Measurements from ENCODE around the gene KRTAP10-1.
"Not testable (repeated sequence)": the region's sequence is repeated elsewhere in the genome, so short reads cannot be mapped to it uniquely, and the experiment has no call there.

Gene KRTAP10-1

GRCh38 chr21:44539991-44540666 lies at the start of gene KRTAP10-1:
KRTAP10-1 (minus strand) TSS chr21:44540195; CDS start chr21:44540150, 45 bp downstream.
- no peak for DNase-seq (ENCODE audit: low spot score)

DNA sequence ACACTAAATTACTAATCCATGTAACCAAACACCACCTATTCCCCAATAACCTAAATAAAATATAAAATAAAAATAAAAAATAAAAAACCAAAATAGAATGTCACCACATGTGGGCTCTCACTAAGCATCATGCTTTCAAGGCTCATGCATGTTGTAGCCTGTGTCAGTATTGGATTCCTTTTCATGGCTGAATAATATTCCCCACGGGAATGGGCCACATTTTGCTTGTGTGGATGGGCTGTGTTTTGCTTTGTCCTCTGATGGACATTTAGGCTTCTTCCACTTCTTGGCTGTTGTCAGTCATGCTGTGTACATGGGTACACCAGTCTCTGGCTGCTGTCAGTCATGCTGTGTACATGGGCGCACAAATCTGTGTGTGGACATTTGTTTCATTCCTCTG lies 49.1 kb upstream of the KRTAP10-1 start:
- DNase-seq (ENCODE audit: low spot score), result no peak

- no peak for DNase-seq (ENCODE audit: low spot score)
Observed at GRCh38 chr21:44585892-44586291, 45.9 kb upstream of the KRTAP10-1 start.

GRCh38 chr21:44583800-44584147 lies 43.8 kb upstream of the KRTAP10-1 start:
- no peak for DNase-seq (ENCODE audit: low spot score)

DNA sequence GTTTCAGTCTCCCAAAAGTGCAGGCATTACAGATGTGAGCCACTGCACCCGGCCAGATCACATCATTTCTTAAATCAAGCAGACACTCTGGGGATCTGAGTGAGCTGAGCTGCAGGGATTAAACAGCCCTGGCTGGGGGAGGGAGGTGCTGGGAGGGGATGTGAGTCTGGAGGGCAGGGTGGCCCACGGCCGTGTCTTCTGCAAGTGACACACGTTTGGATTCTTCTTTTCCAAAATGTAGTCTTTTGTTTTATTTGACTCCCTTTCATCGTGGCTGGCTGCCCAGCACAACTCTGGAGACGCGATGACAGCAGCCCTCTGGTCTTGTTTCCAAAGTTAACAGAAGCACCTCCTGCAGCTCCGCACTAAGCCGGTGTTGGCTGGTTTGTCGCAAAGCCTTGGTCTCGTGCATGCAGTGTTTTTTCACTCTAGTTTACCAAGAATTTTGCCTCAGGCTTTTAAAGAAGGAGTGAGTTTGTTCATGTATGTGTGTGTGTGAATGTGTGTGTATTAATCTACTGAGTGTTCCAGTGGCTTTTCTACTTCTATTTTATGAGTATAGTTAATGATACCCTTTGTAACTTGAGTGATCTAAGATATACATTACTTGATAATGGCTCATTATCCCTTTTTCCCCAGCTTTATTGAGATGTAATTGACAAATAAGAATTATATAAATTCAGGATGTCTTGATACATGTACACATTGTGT lies 43.2 kb upstream of the KRTAP10-1 start:
- DNase-seq (ENCODE audit: low spot score), result no peak

- no peak for DNase-seq (ENCODE audit: low spot score)
Observed at GRCh38 chr21:44582055-44582454, 42.1 kb upstream of the KRTAP10-1 start.

DNA sequence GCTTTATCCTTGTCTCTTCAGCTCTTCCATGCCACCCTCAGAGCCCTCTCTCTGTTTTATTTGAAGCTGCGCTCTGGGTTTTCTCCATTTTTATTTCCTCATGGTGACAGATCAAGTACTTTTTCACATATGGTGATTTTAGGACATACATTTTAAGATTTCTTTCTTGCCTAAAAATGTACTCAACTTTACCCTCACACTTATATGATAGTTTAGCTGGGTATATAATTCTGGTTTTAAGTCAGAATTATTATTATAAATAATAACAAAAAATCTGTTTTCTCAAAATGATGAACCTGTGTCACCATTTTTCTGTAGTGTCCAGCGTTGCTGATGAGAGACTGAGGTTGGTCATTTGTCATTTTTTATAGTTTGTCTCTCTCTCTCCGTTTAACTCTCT lies 41.2 kb upstream of the KRTAP10-1 start:
- DNase-seq (ENCODE audit: low spot score), result no peak

- DNase-seq (ENCODE audit: low spot score), result not testable (repeated sequence)
Observed at GRCh38 chr21:44580231-44580821, 40.3 kb upstream of the KRTAP10-1 start, which contains the start of gene KRTAP10-5. KRTAP10-5 (minus strand) TSS chr21:44580604; CDS start chr21:44580578, 26 bp downstream.

DNA sequence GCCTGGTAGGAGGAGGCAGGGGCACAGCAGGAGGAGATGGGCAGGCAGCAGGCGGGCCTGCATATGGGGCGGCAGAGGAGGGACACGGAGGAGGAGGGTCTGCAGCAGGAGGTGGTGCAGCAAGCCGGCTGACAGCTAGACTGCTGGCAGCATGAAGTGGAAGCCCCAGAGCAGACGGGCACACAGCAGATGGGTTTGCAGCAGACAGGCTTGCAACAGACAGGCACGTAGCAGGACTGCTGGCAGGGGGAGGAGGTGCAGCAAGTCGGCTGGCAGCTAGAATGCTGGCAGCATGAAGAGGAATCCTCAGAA lies 39.8 kb upstream of the KRTAP10-1 start:
- no peak for DNase-seq (ENCODE audit: low spot score)

DNA sequence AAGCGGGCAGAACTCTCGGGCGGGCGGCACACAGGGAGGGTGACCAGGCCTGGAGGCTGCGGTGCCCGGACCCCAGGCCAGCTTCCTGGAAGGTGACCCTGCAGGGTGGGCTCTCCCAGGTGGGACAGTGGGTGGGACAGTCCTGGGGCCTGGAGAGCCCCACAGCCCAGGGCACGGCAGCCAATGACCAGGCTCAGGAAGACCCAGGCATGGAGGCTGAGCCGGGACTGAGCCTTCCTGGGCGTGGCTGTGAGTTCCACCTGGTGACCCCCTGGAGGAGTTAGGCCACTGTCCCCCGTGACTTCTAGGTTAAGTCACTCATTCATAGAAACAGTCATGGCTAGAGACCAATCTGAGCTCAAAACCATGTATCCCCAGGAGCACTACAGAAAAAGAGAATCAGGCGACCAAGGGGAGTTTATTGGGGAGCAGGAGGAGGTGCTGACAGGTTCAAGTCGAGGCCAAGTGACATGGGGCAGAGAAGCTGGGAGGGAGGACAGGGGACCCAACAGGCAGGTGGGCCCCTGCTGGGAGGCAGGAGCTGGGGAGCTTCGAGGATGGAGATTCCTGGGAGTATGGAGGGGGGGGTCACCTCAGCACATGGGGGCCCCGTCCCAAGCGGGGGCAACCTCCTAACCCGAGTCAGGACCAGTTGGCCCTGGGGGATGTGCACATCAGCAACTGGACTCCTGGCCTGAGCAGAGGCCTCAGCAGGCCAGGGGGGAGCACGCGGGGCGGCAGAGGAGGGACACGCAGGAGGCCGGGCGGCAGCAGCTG lies 39.2 kb upstream of the KRTAP10-1 start:
- no peak for DNase-seq (ENCODE audit: low spot score)

DNA sequence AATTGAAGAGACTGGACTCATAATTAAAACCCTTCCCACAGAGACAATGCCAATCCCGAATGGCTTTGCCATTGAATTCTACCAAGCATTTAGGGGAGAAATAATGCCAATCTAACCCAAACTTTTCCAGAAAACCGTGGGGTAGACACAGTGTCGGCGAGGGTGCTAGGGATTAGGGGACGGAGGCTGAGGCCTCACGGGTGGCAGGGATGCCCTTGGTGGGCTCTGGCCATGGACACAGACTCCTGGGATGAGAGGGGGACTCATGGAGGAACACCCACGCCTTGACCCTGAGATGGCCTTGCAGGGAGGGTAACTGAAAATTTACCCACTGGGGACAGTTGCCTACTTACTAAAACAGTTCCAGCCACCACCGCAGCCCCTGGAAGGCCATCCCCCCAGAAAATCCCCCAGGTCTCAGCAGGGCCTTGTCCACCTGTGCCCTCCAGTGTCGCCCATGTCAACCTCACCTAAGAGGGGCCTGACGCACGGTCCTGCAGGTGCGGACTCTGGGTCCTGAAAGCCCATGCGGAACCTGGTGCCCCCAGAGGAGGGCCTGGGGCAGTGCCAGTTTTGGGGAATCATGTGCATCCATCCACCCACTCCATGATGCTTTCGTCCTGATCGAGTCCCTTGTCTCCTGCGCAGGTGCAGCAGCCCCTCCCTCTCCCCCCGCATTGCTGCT lies 38.5 kb upstream of the KRTAP10-1 start:
- no peak for DNase-seq (ENCODE audit: low spot score)

GRCh38 chr21:44576025-44576420 lies 36.0 kb upstream of the KRTAP10-1 start:
- DNase-seq (ENCODE audit: low spot score), result no peak

DNA sequence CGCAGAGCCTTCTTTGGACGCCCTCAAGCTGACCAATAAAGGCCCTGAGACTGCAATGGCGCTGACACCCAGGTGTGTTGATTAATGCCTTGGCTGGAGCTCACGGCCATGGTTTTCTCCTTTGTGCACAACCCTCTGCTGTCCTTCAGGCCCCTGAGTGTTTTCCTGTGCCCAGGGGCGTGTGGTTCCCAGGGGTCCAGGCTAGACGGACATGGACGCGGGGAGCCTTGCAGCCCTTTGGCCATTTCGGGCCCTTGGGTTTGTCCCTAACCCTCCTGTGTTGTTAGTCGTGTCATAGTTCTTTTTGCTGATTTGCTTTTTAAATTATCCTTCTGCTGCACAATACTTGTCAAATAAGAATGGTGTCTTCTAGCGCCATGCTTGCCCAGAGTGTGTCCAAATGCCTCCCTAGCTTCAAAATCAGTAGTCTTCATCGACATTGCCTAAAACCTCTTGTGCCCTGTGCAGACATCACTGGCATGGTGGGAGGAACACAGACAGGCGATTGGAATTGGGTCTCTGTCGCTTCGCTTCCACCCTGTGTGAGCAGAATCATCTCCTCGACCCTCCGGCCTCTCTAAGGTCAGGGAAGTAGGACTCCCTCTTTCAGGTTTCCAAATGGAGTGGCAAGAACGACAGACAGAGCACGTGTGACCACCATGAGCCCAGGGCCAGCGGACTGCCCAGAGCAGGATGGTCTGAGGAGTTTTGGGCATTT lies 35.5 kb upstream of the KRTAP10-1 start:
- DNase-seq (ENCODE audit: low spot score), result no peak

DNA sequence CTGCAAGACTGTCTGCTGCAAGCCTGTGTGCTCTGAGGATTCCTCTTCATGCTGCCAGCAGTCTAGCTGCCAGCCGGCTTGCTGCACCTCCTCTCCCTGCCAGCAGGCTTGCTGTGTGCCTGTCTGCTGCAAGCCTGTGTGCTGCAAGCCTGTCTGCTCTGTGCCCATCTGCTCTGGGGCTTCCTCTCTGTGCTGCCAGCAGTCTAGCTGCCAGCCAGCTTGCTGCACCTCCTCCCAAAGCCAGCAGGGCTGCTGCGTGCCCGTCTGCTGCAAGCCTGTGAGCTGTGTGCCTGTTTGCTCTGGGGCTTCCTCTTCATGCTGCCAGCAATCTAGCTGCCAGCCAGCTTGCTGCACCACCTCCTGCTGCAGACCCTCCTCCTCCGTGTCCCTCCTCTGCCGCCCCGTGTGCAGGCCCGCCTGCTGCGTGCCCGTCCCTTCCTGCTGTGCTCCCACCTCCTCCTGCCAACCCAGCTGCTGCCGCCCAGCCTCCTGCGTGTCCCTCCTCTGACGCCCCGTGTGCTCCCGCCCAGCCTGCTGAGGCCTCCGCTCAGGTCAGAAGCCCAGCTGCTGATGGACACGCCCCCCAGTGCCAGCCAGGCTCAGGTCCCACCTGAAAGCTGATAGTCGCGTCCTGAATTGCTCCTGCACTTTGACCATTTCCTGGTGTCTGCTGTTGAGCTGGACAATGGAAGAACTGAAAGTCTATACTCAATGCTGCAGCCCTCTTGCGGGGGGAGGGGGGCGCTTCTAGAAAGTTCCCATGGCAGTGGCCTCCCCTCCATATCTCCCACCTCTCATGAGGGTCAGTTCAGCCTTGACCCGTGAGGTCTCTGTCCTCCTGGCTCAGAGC lies 34.7 kb upstream of the KRTAP10-1 start:
- no peak for DNase-seq (ENCODE audit: low spot score)

- not testable (repeated sequence) for DNase-seq (ENCODE audit: low spot score)
Observed at GRCh38 chr21:44573630-44574456, 33.8 kb upstream of the KRTAP10-1 start, which contains the start of gene KRTAP10-4. KRTAP10-4 (plus strand) TSS chr21:44573729; CDS start chr21:44573759, 30 bp downstream.

GRCh38 chr21:44572959-44573583 lies 33.1 kb upstream of the KRTAP10-1 start:
- peak; percentile 30 for DNase-seq (ENCODE audit: low spot score)

GRCh38 chr21:44571844-44572782 lies 32.1 kb upstream of the KRTAP10-1 start:
- DNase-seq (ENCODE audit: low spot score), result no peak

- DNase-seq (ENCODE audit: low spot score), result no peak
Observed at GRCh38 chr21:44571296-44571695, 31.3 kb upstream of the KRTAP10-1 start.
